HG03025 (cell line): ENCODE data around the gene ANTXR2.
"Not testable (repeated sequence)": the region's sequence is repeated elsewhere in the genome, so short reads cannot be mapped to it uniquely, and the experiment has no call there.

ENCODE experiments used
- ATAC-seq: cut with Tn5 transposase; IDR thresholded peaks from one replicate; pipeline ENCODE4 v1.9.1; 2021; ENCODE audit warnings: mild to moderate bottlenecking, moderate library complexity; ENCODE audit not compliant: unreplicated experiment, low FRiP score

The ANTXR2 gene

DNA sequence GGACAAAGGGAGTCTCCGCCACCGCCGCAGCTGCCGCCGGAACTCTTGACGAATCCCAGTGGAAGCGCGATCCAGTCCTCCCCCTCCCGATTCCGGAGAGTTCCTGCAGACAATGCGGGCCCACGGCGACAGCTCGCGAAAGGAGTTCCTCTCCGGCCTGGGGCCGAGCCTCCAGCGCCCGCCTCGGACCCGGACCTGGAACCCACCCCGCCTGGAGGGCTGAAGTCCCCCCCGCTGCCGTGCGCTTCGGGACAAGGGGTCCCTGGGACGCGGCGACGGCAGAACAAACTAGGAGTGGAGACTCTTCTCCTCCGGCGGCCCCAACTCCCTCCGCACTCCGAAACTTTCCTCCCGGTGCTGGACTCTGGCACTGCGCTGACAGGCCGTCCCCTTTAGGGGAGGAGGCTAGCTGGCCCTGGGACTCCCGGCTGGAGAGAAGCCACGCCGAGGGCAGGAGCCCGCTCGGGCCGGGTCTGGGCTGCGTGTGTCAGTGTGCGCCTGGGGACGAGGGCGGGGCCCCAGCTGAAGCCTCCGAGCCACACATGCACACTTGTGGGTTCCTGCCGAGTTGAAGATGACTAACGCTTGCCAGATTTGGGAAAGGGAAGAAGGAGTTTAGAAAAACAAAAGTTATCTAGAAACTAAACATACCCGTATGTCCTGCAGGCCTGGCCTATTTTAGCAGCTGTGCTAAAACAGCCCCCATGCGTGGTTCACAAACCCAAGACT lies at the start of gene ANTXR2:
TSS of gene ANTXR2 (minus strand) at position 486 of the 729 bp plus-strand sequence. CDS start 669 bp downstream, outside the sequence.
- peak; percentile 67 for ATAC-seq

DNA sequence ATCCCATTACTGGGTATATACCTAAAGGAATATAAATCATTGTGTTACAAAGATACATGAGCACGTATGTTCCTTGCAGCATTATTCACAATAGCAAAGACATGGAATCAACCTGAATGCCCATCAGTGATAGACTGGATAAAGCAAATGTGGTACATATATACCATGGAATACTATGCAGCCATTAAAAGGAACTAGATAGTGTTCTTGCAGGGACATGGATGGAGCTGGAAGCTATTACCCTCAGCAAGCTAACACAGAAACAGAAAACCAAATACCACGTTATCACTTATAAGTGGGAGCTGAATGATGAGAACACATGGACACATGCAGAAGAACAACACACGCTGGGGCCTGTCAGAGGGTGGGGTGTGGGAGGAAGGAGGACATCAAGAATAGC lies 48.8 kb upstream of the ANTXR2 start:
- ATAC-seq, result not testable (repeated sequence)

DNA sequence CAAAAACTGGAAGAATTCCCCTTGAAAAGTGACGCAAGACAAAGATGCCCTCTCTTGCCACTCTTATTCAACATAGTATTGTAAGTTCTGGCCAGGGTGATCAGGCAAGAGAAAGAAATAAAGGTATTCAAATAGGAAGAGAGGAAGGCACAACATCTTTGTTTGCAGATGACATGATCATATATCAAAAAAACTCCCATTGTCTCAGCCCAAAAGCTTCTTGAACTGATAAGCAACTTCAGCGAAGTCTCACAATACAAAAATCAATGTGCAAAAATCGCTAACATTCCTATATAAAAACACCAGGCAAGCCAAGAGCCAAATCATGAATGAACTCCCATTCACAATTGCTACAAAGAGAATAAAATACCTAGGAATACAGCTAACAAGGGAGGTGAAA lies 46.6 kb upstream of the ANTXR2 start:
- ATAC-seq, result not testable (repeated sequence)

DNA sequence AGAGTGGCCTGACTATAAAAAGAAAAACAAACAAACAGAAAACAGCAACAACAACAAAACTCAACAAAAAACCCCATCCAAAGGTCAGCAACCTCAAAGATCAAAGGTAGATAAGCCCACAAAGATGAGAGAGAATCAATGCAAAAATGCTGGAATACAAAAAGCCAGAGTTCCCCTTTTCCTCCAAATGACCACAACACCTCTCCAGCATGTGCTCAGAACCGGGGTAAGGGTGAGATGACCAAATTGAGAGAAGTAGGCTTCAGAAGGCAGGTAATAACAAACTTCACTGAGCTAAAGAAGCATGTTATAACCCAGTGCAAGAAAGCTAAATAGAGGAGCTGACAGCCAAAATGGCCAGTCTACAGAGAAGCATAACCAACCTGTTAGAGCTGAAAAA lies 43.5 kb upstream of the ANTXR2 start:
- no peak for ATAC-seq

DNA sequence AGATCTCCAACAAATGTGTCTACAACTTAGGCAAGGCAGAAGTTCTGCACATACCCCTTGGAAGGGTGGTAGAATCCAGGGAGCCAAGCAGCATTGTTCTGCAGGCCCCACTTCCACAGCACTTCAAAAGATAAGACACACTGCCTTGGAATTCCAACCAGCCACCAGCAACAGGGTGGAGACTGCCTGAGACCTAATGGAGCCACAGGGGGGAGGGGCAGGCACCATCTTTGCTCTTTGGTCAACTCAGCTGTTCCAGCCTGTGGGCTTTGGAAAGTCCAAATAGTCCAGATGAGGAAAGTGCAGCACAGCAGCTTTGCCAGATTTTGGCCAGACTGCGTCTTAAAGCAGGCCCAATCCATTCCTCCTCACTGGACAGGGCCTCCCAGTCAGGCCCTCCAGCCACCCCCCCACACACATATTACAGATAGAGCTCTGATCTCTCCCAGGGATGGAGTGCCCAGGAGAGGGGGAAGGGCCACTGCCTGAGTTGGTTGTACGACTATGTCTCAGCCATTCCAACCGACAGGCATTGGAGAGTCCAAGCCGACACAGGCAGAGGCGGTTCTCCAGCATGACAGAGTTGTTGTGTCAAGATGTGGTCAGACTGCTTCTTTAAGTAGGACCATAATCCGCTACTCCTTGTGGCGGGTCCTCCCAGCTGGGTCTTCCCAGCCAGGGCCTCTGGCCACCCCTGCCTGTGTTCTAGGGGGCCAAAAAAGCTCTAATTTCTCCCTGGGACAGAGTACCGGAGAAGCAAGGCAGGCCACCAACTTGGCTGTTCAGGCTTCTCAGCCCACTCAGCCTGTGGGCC lies 42.5 kb upstream of the ANTXR2 start:
- no peak for ATAC-seq

DNA sequence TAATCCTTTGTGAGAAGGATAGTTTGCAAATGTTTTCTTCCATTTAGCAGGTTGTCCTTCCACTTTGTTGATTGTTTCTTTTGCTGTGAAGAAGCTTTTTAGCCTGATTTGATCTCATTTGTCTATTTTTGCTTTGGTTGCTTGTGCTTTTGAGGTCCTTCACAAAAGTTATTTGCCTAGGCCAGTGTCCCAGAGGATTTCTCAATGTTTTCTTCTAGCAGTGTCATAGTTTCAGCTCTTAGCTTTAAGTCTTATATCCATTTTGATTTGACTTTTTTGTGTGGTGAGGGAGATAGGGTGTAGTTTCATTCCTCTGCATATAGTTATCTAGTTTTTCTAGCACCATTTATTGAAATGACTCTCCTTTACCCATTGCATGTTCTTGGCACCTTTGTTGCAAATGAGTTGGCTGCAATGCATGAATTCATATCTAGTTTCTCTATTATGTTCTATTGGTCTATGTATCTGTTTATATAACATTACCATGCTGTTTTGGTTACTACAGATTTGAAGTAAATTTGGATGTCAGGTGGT lies 41.8 kb upstream of the ANTXR2 start:
- ATAC-seq, result no peak

DNA sequence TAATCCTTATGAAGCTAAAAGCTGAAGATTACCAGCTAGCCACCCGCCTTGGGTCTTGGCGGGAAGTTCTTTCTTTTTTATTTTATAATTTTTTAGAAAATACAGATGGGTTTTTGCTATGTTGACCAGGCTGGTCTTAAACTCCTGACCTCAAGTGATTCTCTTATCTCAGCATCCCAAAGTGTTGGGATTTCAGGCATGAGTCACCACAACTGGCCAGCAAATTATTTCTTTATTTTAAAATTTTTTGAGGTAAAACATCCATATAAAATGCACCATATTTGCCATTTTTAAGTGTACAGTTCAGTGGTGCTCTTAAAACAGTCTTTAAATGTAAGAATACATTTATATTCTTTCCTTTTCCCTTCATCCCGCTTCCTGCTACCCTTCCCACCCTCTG lies 40.6 kb upstream of the ANTXR2 start:
- ATAC-seq, result no peak

DNA sequence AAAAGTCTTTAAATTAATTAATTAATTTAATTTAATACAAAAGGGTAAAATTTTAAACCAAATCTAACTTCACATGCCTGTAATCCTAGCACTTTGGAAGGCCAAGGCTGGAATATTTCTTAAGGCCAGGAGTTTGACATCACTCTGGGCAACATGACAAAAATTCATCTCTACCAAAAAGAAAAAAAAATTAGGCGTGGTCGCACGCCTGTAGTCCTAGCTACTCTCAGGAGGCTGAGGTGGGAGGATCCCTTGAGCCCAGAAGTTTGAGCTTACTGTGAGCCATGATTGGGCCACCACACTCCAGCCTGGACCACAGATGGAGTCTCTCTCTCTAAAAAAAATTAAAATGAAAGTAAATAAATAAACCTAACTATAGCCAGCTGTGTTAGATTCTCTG lies 39.2 kb upstream of the ANTXR2 start:
- no peak for ATAC-seq

DNA sequence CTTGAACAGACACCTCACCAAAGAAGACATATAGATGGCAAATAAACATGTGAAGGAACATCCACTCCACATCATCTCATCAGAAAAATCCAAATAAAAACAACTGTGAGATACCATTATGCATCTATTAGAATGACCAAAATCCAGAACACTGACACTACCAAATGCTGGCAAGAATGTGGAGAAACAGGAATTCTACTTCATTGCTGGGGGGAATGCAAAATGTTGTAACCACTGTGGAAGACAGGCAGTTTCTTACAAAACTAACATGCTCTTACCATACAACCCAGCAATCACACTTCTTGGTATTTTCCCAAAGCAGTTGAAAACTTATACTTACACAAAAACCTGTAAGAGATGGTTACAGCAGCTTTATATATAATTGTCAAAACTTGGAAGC lies 38.2 kb upstream of the ANTXR2 start:
- no peak for ATAC-seq

DNA sequence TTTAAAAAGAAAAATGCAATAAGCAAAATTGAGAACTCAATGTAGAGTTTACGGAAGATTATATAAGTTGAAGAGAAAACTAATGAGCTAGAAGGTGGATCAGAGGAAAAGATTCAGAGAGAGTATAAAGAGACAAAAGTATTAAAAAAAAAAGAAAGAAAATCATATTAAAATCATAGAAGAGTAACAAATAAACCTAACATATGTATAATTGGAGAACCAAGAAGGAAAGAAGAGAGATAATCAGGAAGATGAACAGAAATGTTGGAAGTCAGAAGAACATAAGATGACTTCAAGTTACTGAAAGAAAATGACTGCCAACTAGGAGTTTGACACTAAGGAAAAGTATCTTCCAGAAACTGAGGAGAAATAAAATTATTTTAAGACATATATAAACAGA lies 34.3 kb upstream of the ANTXR2 start:
- no peak for ATAC-seq

DNA sequence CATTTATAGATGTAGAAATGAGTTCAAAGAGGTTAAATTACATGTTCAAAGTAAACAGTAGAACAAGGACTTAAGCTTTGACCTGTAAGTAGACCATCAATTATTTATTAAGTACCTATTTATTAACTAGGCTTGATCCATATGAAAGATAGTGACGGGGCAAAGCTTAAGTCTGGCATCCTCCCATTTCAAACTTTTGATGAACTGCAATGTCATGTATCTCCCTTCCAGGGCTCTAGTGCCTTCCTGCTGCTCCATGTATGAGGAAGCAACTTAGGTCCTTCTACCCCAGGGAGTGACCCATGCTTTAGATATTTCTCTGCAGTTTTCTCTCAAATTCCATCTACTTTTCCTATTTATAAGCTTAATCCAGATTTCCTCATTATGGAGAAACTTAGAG lies 31.9 kb upstream of the ANTXR2 start:
- ATAC-seq, result no peak

DNA sequence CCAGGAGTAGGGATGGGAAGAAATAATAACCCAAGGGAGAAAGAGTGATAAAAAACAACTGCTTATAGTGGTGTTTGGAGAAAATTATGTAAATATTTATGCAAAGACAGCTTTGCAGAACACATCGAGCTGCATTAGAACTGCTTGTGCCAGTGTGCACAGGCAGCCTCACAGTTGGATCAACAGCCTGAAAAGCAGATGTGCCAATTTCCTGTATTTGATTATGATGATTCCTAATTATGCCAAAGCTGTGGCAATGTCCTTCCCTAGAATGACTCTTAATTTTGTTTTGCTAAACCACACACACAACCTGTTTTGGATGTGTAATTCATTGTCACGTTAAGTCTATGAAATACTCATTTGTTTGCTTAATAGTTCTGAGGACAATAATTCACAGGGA lies 30.6 kb upstream of the ANTXR2 start:
- ATAC-seq, result no peak

DNA sequence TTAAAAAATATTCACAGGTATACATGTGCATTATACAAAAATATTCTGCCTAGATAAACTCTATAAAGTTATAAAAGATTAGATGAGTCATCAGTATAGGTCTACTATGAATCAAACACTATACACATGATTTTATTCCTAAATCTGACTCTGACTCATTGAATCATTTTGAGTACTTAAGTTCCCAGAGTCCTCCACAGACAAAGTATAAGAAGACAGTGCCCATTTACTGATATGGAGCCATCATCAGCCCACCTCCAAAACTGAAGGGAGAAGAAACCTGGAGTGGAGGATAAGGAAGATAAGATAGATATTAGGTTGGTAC lies 28.7 kb upstream of the ANTXR2 start:
- ATAC-seq, result no peak

DNA sequence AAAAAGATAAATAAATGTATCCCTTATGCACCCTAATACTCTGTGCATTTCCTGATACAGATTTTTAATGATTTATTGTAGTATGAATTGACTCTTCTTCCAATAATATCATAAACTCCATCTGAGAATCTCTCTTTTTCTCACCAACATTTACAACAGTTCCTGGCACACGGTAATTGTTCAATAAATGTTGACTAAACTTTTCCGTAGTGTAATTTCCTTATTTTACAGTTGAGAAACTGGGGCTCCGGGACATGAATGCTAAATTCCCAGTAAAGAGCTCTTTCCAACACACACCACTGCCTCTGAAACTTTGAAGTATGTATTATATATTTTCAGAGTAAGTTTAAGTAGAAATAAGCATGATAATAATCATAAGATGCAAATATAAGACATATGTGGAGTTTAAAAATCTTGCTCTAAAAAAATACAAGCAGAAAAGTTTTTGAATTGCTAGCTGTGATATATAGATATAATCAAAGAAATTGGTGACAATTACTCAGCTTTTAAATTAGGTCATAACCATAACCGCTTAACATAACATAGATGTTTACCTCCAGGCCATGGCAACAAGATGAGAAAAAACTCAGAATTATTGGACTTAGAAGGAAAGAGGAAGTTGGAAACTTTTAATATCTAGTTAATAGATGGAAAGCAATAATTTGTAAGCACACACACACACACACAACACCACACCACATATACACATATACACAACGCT lies 28.2 kb upstream of the ANTXR2 start:
- no peak for ATAC-seq

DNA sequence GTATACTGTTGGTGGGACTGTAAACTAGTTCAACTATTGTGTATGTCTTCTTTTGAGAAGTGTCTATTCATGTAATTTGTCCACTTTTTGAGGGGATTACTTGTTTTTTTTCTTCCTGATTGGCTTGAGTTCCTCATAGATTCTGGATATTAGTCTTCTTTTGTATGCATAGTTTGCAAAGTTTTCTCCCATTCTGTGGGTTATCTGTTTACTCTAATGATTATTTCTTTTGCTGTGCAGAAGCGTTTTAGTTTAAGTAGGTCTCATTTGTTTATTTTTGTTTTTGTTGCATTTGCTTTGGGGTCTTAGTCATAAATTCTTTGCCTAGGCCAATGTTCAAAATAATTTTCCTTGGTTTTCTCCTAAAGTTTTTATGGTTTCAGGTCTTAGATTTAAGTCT lies 26.6 kb upstream of the ANTXR2 start:
- no peak for ATAC-seq

DNA sequence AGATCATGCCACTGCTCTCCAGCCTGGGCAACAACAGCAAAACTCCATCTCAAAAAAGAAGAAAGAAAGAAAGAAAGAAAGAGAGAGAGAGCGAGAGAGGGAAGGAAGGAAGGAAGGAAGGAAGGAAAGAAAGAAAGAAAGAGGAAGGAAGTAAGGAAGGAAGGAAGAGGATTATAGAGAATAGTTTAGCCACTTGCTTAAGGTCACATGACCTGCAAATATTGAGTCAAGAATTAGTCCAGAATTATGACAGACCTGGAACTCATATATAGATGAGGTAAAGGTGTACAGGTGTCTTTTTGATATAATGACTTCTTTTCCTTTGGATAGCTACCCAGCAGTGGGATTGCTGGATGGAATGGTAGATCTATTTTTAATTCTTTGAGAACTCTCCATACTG lies 25.6 kb upstream of the ANTXR2 start:
- no peak for ATAC-seq

DNA sequence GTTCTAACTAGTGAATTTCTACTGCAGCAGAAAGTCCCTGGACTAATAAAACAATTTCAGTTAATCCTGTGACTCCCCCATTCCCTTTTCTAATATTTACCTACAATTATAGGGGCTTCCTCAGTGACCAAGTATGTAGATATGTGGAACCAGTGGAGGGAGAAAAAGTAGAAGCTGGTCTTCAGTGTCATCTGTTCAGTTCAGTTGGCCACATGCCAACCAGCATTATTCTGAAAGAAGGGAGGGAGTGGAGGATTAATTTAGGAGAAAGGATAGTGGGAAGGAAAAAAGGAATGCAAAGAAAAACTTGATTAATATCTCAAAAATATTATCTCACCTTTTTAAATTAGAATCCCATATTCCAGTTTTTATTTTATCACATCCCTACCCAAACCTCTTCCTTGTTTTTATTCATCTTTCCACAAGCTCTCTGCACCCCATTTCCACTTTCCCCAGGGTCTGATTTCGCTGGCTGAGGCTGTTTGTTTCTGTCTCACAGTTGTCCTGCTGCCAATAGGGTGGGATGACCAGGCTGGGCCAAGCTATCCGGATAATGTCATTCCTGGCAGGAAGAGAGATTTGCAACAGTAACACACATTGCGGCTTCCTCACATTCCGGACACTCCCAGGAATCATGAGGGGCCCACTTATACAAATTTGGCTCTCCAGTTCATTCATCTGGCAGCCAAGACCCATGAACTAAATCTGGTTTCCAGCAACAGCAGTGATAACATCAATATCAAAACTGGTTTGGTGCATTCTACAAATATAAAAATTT lies 24.6 kb upstream of the ANTXR2 start:
- ATAC-seq, result no peak

DNA sequence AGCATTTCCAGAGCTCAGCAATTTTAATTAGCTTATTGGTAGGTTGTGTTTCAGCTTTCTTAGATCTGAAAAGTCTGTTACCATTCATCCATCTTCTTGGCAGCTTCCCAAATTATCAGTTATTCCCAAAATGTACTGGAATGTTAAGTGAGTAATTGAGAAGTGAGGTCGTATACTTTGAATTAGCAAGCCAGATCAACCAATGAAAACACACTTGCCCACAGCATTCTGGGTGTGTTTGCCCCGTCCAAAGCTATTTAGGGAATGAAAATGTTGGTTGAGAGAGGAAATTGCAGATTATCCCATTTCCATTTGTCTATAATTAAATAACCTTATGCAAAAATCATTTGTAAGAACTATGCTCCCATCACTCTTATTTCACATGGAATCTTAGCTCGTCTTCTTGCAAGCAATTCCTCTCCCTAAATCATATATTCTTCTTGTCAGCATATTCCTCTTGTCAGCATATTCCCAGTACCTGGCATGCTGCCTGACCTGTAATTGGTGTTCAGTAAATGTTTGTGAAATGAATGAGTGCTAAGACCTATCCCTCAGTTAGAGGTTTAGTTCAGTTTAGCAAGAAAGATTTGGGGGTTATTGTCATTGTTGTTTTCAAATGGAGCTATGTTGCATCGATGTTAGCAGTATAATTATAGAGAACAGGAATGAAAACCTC lies 23.3 kb upstream of the ANTXR2 start:
- no peak for ATAC-seq

DNA sequence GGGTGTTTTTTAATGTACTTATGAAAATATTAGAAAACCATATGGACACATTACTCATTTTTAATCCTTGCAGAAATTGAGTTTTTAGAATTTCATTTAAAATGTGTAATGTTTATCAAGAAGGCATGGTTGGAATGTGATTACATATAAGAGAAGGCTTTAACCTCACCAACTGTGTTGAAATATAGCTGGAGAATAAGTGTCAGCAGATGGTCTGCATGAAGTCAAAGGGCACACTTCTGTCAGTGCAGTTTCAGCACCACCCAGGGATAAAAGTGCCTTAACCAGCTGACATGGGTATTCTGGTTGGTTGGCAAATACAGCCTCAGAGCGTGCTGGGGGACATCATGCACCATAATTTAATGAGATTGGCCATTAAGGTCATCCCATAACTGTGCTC lies 21.2 kb upstream of the ANTXR2 start:
- ATAC-seq, result no peak

DNA sequence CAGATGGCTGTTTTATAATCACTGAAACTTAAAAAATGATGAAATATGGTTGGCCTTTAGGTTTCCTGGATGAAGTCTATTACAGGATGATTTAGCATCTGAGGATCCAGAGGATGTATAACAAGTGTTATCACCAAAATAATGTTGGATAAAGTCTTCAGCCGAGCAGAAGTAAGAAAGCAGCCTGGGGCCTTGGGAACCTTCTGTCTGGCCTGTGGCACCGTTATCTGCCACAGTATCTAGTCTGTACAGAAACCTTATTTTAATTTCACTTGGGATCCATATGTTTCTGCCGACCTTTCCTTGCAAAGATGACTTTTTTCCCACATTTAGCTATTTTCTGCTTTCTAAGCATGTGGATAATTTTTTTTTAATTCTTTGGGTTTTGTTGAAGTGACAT lies 20.5 kb upstream of the ANTXR2 start:
- no peak for ATAC-seq
